IMR-90 (cell line): ENCODE data around the gene PLPP1. TPM values are rescaled to one million over a fixed set of nuclear protein-coding genes. Genes with fewer than 3 reads are reported as not detected.

Source experiments
- ATAC-seq: fragments of 200-7000 bp; cut with Tn5 transposase; 2 replicates; pipeline ENCODE4 v1.9.1; 2020; ENCODE audit warnings: low read depth, mild to moderate bottlenecking, moderate library complexity
- BruUV-seq: library from RNA; stranded (reverse); fragments of 400-500 nt; replicated peaks from 2 replicates; lab custom pipeline; 2021; lab: Mats Ljungman, UMichigan
- CTCF ChIA-PET: fragments of 300-600 bp; formaldehyde crosslinking; extraction: SDS; loops from one replicate; lab custom pipeline; 2021; ENCODE audit warnings: antibody characterized with exemption; lab: Yijun Ruan, JAX
- POLR2A ChIA-PET: fragments of 300-600 bp; sonication (Branson Sonifier 250); formaldehyde crosslinking; loops from one replicate; lab custom pipeline; 2022; ENCODE audit warnings: antibody characterized with exemption; ENCODE audit not compliant: unreplicated experiment; lab: Charles Lee
- DNase-seq: peaks from one replicate; pipeline ENCODE4 v3.0.0; 2013
- H2AFZ ChIP-seq: replicated peaks from 2 replicates; pipeline ENCODE3; 2013; ENCODE audit warnings: low read length, mild to moderate bottlenecking; ENCODE audit not compliant: poor library complexity
- H2AK5ac ChIP-seq: 2 replicates; pipeline ENCODE4 v1.6.1; 2013; ENCODE audit warnings: low read depth, low read length, inconsistent platforms
- H2AK9ac ChIP-seq: replicated peaks from 2 replicates; pipeline ENCODE3; 2013; ENCODE audit warnings: mild to moderate bottlenecking, low read depth, low read length, moderate library complexity; ENCODE audit not compliant: poor library complexity
- H2BK120ac ChIP-seq: 2 replicates; pipeline ENCODE4 v1.6.1; 2013; ENCODE audit warnings: low read depth, low read length, inconsistent platforms
- H2BK15ac ChIP-seq: 3 replicates; pipeline ENCODE4 v1.6.1; 2013; ENCODE audit warnings: low read depth, low read length, inconsistent platforms
- H2BK20ac ChIP-seq: 2 replicates; pipeline ENCODE4 v1.6.1; 2013; ENCODE audit warnings: low read depth, mild to moderate bottlenecking, inconsistent platforms, low read length, moderate library complexity
- H2BK5ac ChIP-seq: 2 replicates; pipeline ENCODE4 v1.6.1; 2013; ENCODE audit warnings: mild to moderate bottlenecking, low read depth, low read length, inconsistent platforms; ENCODE audit not compliant: poor library complexity, severe bottlenecking
- H3K14ac ChIP-seq: replicated peaks from 2 replicates; pipeline ENCODE4 v1.6.1; 2013; ENCODE audit warnings: low read depth, low read length, inconsistent platforms
- H3K18ac ChIP-seq: 2 replicates; pipeline ENCODE4 v1.6.1; 2013; ENCODE audit warnings: low read depth, low read length, control low read depth
- H3K23ac ChIP-seq: 2 replicates; pipeline ENCODE4 v1.6.1; 2013; ENCODE audit warnings: low read depth, low read length, inconsistent platforms
- H3K27ac ChIP-seq: 2 replicates; pipeline ENCODE4 v1.5.1; 2013; ENCODE audit warnings: mild to moderate bottlenecking, control low read depth, low read length; ENCODE audit not compliant: insufficient read depth
- H3K27me3 ChIP-seq: 2 replicates; pipeline ENCODE4 v1.6.1; 2013; ENCODE audit warnings: low read length; ENCODE audit not compliant: control insufficient read depth, insufficient read depth
- H3K36me3 ChIP-seq: 2 replicates; pipeline ENCODE4 v1.6.1; 2013; ENCODE audit warnings: low read length, mixed read lengths; ENCODE audit not compliant: control insufficient read depth, insufficient read depth
- H3K4ac ChIP-seq: 2 replicates; pipeline ENCODE4 v1.6.1; 2013; ENCODE audit warnings: low read depth, low read length, inconsistent platforms
- H3K4me1 ChIP-seq: 2 replicates; pipeline ENCODE4 v1.6.1; 2013; ENCODE audit warnings: low read length, mixed read lengths; ENCODE audit not compliant: control insufficient read depth, insufficient read depth
- H3K4me2 ChIP-seq: 2 replicates; pipeline ENCODE4 v1.6.1; 2013; ENCODE audit warnings: low read depth, mild to moderate bottlenecking, control low read depth, low read length, moderate library complexity
- H3K4me3 ChIP-seq: 2 replicates; pipeline ENCODE4 v1.5.1; 2013; ENCODE audit warnings: low read depth, mild to moderate bottlenecking, control low read depth, low read length, moderate library complexity; ENCODE audit not compliant: insufficient read depth
- H3K56ac ChIP-seq: 2 replicates; pipeline ENCODE4 v1.6.1; 2013; ENCODE audit warnings: low read length, inconsistent platforms; ENCODE audit not compliant: insufficient read depth; ENCODE audit errors: extremely low read depth
- H3K79me1 ChIP-seq, 2 experiments: 2 replicates each; pipeline ENCODE4 v1.6.1; 2013; ENCODE audit warnings: low read length in 2 of 2, inconsistent platforms in 1 of 2, low read depth in 1 of 2
- H3K9ac ChIP-seq: 2 replicates; pipeline ENCODE4 v1.6.1; 2013; ENCODE audit warnings: low read depth, low read length, control low read depth
- H3K9me1 ChIP-seq: 2 replicates; pipeline ENCODE4 v1.6.1; 2013; ENCODE audit warnings: low read length, inconsistent platforms; ENCODE audit not compliant: insufficient read depth
- H3K9me3 ChIP-seq: 2 replicates; pipeline ENCODE4 v1.6.1; 2013; ENCODE audit warnings: low read length; ENCODE audit not compliant: control insufficient read depth, insufficient read depth
- H4K20me1 ChIP-seq: 2 replicates; pipeline ENCODE4 v1.6.1; 2013; ENCODE audit warnings: low read length, inconsistent platforms; ENCODE audit not compliant: insufficient read depth
- H4K5ac ChIP-seq: 2 replicates; pipeline ENCODE4 v1.6.1; 2013; ENCODE audit warnings: mild to moderate bottlenecking, low read depth, low read length, control low read depth
- H4K8ac ChIP-seq, 2 experiments: 2 replicates each; pipeline ENCODE4 v1.6.1; 2013; ENCODE audit warnings: low read depth in 2 of 2, low read length in 2 of 2, control low read depth in 1 of 2, inconsistent platforms in 1 of 2
- H4K91ac ChIP-seq: 2 replicates; pipeline ENCODE4 v1.6.1; 2013; ENCODE audit warnings: low read depth, low read length, inconsistent platforms; ENCODE audit not compliant: insufficient read depth
- CEBPB ChIP-seq: IDR thresholded peaks from 2 replicates; pipeline ENCODE4 v1.6.1; 2012; ENCODE audit warnings: low read depth, low read length, improper control_type of control experiment
- MXI1 ChIP-seq: IDR thresholded peaks from 2 replicates; pipeline ENCODE4 v1.6.1; 2012; ENCODE audit warnings: low read depth, mild to moderate bottlenecking, low read length, moderate library complexity, borderline replicate concordance
- WGBS, 2 experiments: methylation state at CpG; one replicate each; pipeline versions ENCODE4 v1.1.5 to v1.1.7; 2013; ENCODE audit warnings: missing lambda C conversion rate in 2 of 2; ENCODE audit not compliant: insufficient read length in 1 of 2; ENCODE audit errors: extremely low coverage in 2 of 2; 5-methylcytosine and 5-hydroxymethylcytosine counted together
- dilution Hi-C: fragments of 300-500 bp; cut with HindIII; formaldehyde crosslinking; loops from one replicate; pipeline ENCODE4 v1.14.3; 2018; ENCODE audit warnings: low sequenced_read_pairs; ENCODE audit not compliant: unreplicated experiment
- in situ Hi-C: fragments of 300-500 bp; cut with MboI; formaldehyde crosslinking; loops from 3 replicates; pipeline ENCODE4 v1.14.3; 2019; ENCODE audit warnings: low sequenced_read_pairs, inconsistent platforms, mixed read lengths
- intact Hi-C: fragments of 100-400 bp; cut with micrococcal nuclease; formaldehyde crosslinking; loops from 2 replicates; pipeline ENCODE4 v1.10.0; 2022
- polyA plus RNA-seq, 3 experiments: library from polyadenylated mRNA; depleted of rRNA; stranded (reverse); fragments of >200 nt; gene quantifications; 2 replicates each; pipeline ENCODE4 v1.2.3, GENCODE V29; 2012; ENCODE audit warnings: low replicate concordance in 1 of 3
- total RNA-seq: library from RNA; depleted of rRNA; stranded (reverse); fragments of >200 nt; gene quantifications from 2 replicates; pipeline ENCODE4 v1.2.3, GENCODE V29; 2012

PLPP1 gene
- total and polyA plus RNA-seq, 2 of the 4 experiments (the other 2 are of a cell fraction), result 19.2 to 21.3 TPM

DNA sequence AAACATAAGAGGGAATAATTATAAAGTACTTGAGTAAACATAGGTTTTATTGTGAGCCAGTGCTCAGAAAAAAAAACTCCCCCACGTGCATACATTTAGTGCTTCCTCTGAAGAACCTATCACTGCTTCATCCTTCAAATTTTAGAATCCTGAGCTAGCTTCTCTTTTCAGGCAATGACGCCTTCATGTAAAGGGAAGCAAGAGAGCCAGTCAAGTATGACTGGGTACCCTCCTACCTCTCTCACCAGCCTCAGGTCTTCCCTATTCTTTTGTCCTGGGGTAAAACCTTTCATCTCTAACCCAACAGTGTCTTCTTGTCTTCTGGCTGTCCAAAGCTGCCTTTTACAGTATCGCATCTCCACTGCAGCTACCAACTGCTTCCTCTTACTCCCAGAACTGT is 32.0 kb downstream of the PLPP1 start:
- peaks cover 6 to 15% of the 10 kb centered on the region in 2 experiments; a peak in 2 of 4 replicates for H3K79me1 ChIP-seq
- H2BK120ac ChIP-seq, result no peak overlapping the region
- peaks cover 3% of the 10 kb centered on the region for H3K4me1 ChIP-seq
- no peak overlapping the region for H3K14ac ChIP-seq
- H3K36me3 ChIP-seq, result no peaks in the 10 kb centered on the region
- no peak overlapping the region for H2BK20ac ChIP-seq
- dilution Hi-C loops (no loop called here), intact Hi-C loops (no loop called here), in situ Hi-C loops (no loop called here)
- no peak overlapping the region for H3K23ac ChIP-seq
- ATAC-seq (no peak), DNase-seq (no peak)
- H3K4me2 ChIP-seq, result no peak overlapping the region
- TF ChIP-seq CEBPB (no peak), MXI1 (no peak)
- no peak overlapping the region for H4K5ac ChIP-seq
- H3K18ac ChIP-seq, result no peak overlapping the region
- WGBS, 2 experiments, result 100% methylated on average over 1 of the region's 3 CpGs; no CpG with 5 or more reads in 1 of the 2 experiments
- CTCF ChIA-PET, result interaction anchor here (1.1 kb wide), 1 partner anchor 13 kb away, joined by 3 read pairs; no protein-coding TSS in a partner anchor
- POLR2A ChIA-PET, result no interaction called here
- no peak overlapping the region for H3K4me3 ChIP-seq
- no peak overlapping the region for H2AFZ ChIP-seq
- H3K27ac ChIP-seq, result no peak overlapping the region
- no peak overlapping the region for H3K9ac ChIP-seq
- H4K20me1 ChIP-seq, result peaks cover 1% of the 10 kb centered on the region; the same call in 1 of the 2 replicates
- H2BK5ac ChIP-seq, result no peak overlapping the region
- H3K27me3 ChIP-seq, result no peaks in the 10 kb centered on the region
- no peak overlapping the region for H2BK15ac ChIP-seq
- no peak overlapping the region for H4K8ac ChIP-seq
- H2AK5ac ChIP-seq, result no peak overlapping the region
- no peak overlapping the region for H3K56ac ChIP-seq
- H3K9me3 ChIP-seq, result no peaks in the 10 kb centered on the region
- 0 out of 2 replicates have a peak, but pooled peaks cover 3% of the 10 kb centered on the region for H3K9me1 ChIP-seq
- H2AK9ac ChIP-seq, result no peak overlapping the region
- BruUV-seq, result no TSS peak
- no peak overlapping the region for H3K4ac ChIP-seq
- no peak overlapping the region for H4K91ac ChIP-seq
